ENCODE results near the gene ARL8A. TPM values are rescaled to one million over a fixed set of nuclear protein-coding genes. Genes with fewer than 3 reads are reported as not detected.

ARL8A gene
- total and polyA plus RNA-seq, 8 donors = 7.8 to 34.5 (median 20.9) TPM

DNA sequence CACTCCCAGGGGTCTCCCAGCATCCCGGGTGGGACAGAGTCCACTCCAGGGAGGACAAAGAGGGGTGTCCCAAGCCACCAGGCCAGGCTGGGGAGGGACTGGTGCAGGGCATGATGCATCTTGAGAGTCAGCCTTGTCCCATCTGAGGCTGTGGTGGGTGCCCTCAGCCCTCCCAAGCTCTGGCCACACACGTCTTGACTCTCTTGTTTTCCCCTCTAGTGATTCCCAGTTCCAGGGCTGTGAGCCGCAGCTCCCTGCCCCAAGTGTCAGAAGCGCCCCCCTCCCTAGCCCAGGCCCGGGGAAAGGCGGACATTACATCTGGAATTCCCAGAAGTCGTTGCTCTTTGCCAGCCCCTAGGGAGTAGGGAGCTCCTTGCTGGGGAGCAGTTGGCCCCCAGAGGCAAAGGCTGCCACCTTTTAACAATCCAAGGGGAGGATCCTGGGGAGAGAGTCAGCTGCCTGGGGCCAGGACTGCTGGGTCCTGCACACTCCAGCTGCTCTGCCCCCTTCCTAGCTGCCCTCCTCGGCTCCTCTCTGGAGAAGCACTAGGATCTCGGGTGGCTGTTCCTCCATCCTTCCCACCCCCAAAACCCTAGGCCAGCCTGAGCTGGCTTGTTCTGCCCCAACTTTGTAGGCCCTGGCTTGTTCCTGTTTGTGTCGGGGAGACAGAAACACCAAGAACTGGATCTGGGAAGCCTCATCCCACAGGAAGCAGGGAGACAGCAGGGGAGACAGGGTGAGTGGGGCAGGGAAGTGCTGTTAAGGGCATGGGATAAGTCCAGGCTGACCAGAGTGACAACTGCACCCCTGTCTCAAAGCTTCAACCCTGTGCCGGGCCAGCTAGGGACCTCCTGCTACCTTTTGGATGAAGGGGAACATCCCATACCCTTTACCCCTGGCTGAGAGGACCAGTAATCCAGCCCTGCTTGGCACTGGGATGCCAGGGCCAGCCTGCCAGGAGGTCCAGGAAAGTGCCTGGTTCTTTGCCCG is 19.0 kb upstream of the ARL8A start:
- TF ChIP-seq EP300 (IDR thresholded peaks at IDR 0.05) = no peak
- no peak for TF ChIP-seq POLR2AphosphoS5 (IDR thresholded peaks at IDR 0.05)
- no peak for TF ChIP-seq CTCF (IDR thresholded peaks at IDR 0.05)
- TF ChIP-seq POLR2A (IDR thresholded peaks at IDR 0.05) = no peak
- peak overlapping the region in 3 of 5 donors; percentile 74 to 84 (median 80) for H3K27ac ChIP-seq

DNA sequence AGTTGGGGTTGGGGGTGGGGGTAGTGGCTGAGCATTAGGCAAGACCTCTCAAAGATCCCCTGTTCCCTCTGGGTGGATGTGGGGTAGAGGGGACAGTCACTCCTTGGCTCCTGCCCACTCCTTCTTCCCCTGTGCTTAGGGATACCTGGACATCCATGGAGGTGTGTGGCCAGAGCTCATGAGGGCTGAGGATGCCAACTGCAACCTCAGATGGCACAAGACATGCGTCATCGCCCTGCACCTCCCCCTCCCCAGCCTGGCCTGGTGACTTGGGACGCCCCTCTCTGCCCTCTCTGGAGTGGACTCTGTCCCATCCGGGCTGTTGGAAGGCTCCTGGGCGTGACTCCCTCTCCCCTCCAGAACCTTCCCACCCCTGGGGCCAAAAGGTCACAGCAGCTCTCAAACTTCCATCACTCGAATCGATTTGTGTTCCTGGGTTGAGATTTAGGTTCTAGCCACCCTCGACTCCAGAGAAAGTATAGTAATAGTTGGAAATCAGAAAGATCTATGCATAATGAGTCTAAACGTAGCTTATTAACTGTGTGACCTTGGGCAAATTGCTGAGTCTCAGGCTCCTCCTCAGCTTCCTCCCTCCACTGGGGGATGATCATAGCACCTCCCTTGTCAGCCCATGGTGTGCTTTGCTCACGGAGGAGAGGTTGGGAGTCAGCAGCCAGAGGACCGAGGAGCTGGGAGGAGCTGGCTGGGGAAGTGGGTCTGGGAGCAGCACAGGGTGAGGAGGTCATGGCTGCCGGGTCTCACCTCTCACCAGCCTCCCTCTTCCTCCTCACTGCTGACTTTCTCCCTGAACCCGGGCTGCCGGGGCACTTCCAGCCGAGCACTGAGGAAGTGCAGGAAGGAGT is 18.1 kb upstream of the ARL8A start:
- no peaks in the 10 kb centered on the region for H3K9me3 ChIP-seq
- no peak for TF ChIP-seq CTCF (IDR thresholded peaks at IDR 0.05)
- TF ChIP-seq POLR2A (IDR thresholded peaks at IDR 0.05) = no peak
- TF ChIP-seq EP300 (IDR thresholded peaks at IDR 0.05) = no peak
- TF ChIP-seq POLR2AphosphoS5 (IDR thresholded peaks at IDR 0.05) = no peak
- no peak for DNase-seq
- peak overlapping the region; percentile 11 to 84 (median 74) for H3K27ac ChIP-seq
- H3K36me3 ChIP-seq = no peaks in the 10 kb centered on the region
- H3K27me3 ChIP-seq = peaks cover 0 to 4% (median 0%) of the 10 kb centered on the region in 3 donors
- peaks cover 0 to 33% (median 7%) of the 10 kb centered on the region in 4 donors for H3K4me1 ChIP-seq
- intact Hi-C loops (cut with DNase I; ENCODE audit: low total_unique reads) = no loop called here
- 41 to 62% (median 51%) methylated on average over 10 to 15 of the region's 15 CpGs for WGBS, 5 donors
- no peak overlapping the region for H3K4me3 ChIP-seq

More for the DNA sequence above, 19.0 kb upstream of the ARL8A start:
- Histone ChIP-seq H3K4me3 (no peak overlapping the region), H3K36me3 (no peaks in the 10 kb centered on the region), H3K4me1 (peaks cover 0 to 38% (median 13%) of the 10 kb centered on the region in 4 donors), H3K27me3 (peaks cover 0 to 14% (median 0%) of the 10 kb centered on the region in 3 donors), H3K9me3 (no peaks in the 10 kb centered on the region)
- 68 to 73% (median 72%) methylated on average over 10 to 12 of the region's 12 CpGs for WGBS, 5 donors
- intact Hi-C loops (cut with DNase I; ENCODE audit: low total_unique reads) = no loop called here
- DNase-seq = no peak

DNA sequence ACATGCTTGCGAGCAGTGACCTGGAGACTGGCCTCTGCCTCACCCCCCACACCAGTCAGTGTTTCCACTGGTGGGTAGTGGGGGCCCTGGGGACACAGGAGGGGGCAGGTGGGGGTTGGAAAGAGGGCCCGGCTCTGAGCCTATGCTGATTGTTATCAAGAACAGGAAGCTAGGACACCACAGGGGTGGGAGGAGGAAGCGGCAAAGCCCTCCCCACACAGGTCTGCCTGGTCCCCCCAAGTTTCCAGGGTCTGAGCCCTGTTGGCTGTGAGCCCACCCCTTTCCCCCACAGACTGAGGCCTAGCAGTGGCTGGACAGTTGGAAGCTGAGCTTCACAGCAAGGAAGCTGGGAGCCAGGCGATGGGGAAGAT is 17.5 kb upstream of the ARL8A start:
- peak overlapping the region in 1 of 4 donors; percentile 33 for H3K4me3 ChIP-seq
- peaks cover 0 to 26% (median 5%) of the 10 kb centered on the region in 4 donors for H3K4me1 ChIP-seq
- intact Hi-C loops (cut with DNase I; ENCODE audit: low total_unique reads) = no loop called here
- no peaks in the 10 kb centered on the region for H3K36me3 ChIP-seq
- H3K9me3 ChIP-seq = no peaks in the 10 kb centered on the region
- H3K27me3 ChIP-seq = peaks cover 0 to 4% (median 0%) of the 10 kb centered on the region in 3 donors
- DNase-seq = no peak
- H3K27ac ChIP-seq = peak overlapping the region; percentile 11 to 84 (median 74)
- no peak for TF ChIP-seq POLR2A (IDR thresholded peaks at IDR 0.05)
- 62 to 78% (median 70%) methylated on average over 3 to 4 of the region's 4 CpGs for WGBS, 5 donors

GRCh38 chr1:202161151-202162046 is 16.9 kb upstream of the ARL8A start:
- DNase-seq = no peak
- H3K4me1 ChIP-seq = peaks cover 0 to 26% (median 5%) of the 10 kb centered on the region in 4 donors
- H3K36me3 ChIP-seq = no peaks in the 10 kb centered on the region
- TF ChIP-seq POLR2A (IDR thresholded peaks at IDR 0.05) (no peak), EP300 (IDR thresholded peaks at IDR 0.05) (no peak), CTCF (IDR thresholded peaks at IDR 0.05) (no peak)
- H3K27ac ChIP-seq = peak overlapping the region; percentile 23 to 84 (median 74)
- H3K4me3 ChIP-seq = peak overlapping the region in 3 of 4 donors; percentile 33 to 39 (median 37)
- H3K27me3 ChIP-seq = peaks cover 0 to 4% (median 0%) of the 10 kb centered on the region in 3 donors
- 63 to 68% (median 65%) methylated on average over 15 to 22 of the region's 22 CpGs for WGBS, 5 donors
- H3K9me3 ChIP-seq = no peaks in the 10 kb centered on the region
- intact Hi-C loops (cut with DNase I; ENCODE audit: low total_unique reads) = no loop called here
